ENCODE measurements around the gene PCBP3.

DNA sequence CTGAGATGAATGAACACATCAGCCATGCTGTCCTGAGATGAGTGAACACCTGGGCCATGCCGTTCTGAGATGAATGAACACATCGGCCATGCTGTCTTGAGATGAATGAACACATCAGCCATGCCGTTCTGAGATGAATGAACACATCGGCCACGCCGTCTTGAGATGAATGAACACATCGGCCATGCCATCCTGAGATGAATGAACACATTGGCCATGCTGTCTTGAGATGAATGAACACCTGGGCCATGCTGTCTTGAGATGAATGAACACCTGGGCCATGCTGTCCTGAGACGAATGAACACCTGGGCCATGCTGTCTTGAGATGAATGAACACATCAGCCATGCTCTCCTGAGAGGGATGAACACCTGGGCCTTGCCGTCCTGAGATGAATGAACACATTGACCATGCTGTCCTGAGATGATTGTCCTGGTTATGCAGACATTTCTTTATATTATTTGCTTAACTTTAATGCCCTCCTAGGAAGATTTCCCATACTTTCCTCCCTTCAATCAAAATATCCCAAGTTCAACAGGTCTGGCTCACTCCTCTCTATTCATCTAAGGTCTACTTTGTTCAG lies 289.5 kb downstream of the PCBP3 start:
- TF ChIP-seq, protein P1, sequence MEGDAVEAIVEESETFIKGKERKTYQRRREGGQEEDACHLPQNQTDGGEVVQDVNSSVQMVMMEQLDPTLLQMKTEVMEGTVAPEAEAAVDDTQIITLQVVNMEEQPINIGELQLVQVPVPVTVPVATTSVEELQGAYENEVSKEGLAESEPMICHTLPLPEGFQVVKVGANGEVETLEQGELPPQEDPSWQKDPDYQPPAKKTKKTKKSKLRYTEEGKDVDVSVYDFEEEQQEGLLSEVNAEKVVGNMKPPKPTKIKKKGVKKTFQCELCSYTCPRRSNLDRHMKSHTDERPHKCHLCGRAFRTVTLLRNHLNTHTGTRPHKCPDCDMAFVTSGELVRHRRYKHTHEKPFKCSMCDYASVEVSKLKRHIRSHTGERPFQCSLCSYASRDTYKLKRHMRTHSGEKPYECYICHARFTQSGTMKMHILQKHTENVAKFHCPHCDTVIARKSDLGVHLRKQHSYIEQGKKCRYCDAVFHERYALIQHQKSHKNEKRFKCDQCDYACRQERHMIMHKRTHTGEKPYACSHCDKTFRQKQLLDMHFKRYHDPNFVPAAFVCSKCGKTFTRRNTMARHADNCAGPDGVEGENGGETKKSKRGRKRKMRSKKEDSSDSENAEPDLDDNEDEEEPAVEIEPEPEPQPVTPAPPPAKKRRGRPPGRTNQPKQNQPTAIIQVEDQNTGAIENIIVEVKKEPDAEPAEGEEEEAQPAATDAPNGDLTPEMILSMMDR (IDR thresholded peaks at IDR 0.05; ENCODE audit: low read depth, low read length) = no peak
- no peak for TF ChIP-seq POLR2A (IDR thresholded peaks at IDR 0.05; ENCODE audit: extremely low read depth, insufficient read length)
